Esophagus muscularis mucosa (tissue), 4 donors: ENCODE data around the gene TRERF1. TPM values are rescaled to one million over a fixed set of nuclear protein-coding genes. Genes with fewer than 3 reads are reported as not detected.

ENCODE experiments used
- DNase-seq: peaks from one replicate; pipeline ENCODE4 v3.0.0-alpha.2; 2017; ENCODE audit errors: extremely low spot score
- H3K27ac ChIP-seq, 4 donors: fragments of 200-600 bp; sonication (generic); replicated peaks in 1 of 4; 1 replicate in 3 of 4; 2 replicates in 1 of 4; pipeline ENCODE4 v1.5.1; 2016 to 2019; ENCODE audit warnings: mild to moderate bottlenecking in 1 of 4
- H3K27me3 ChIP-seq, 4 donors: fragments of 200-600 bp; sonication (generic); one replicate each; pipeline versions ENCODE4 v1.5.1 to v1.6.0; 2016 to 2019
- H3K36me3 ChIP-seq, 4 donors: fragments of 200-600 bp; sonication (generic); one replicate each; pipeline ENCODE4 v1.5.1; 2016 to 2019
- H3K4me1 ChIP-seq, 4 donors: fragments of 200-600 bp; sonication (generic); one replicate each; pipeline ENCODE4 v1.5.1; 2016 to 2019
- H3K4me3 ChIP-seq, 4 donors: fragments of 200-600 bp; sonication (generic); 1 replicate in 2 of 4; 2 replicates in 2 of 4; pipeline ENCODE4 v1.5.1; 2016 to 2019; ENCODE audit warnings: mild to moderate bottlenecking in 4 of 4, moderate library complexity in 1 of 4
- H3K9me3 ChIP-seq, 4 donors: fragments of 200-600 bp; sonication (generic); 1 replicate in 3 of 4; 2 replicates in 1 of 4; pipeline ENCODE4 v1.5.1; 2016 to 2019
- CTCF ChIP-seq, 3 experiments: fragments of 200-600 bp in 2 of 3; fragments of 450-650 bp in 1 of 3; sonication (generic) in 2 of 3; IDR thresholded peaks; one replicate each; pipeline ENCODE4 v1.5.1; 2017 to 2019; ENCODE audit warnings: antibody characterized with exemption in 3 of 3, mild to moderate bottlenecking in 2 of 3, moderate library complexity in 1 of 3
- EP300 ChIP-seq: sonication (generic); formaldehyde crosslinking; IDR thresholded peaks from one replicate; pipeline ENCODE4 v1.6.1; 2017; ENCODE audit warnings: antibody characterized with exemption
- POLR2A ChIP-seq: fragments of 450-650 bp; IDR thresholded peaks from one replicate; pipeline ENCODE4 v1.6.1; 2017; ENCODE audit warnings: antibody characterized with exemption, moderate library complexity, mild to moderate bottlenecking, low read depth
- POLR2AphosphoS5 ChIP-seq, 2 donors: sonication (generic); formaldehyde crosslinking; IDR thresholded peaks; one replicate each; pipeline ENCODE4 v1.6.1; 2017; ENCODE audit warnings: antibody characterized with exemption in 2 of 2
- WGBS: methylation state at CpG from one replicate; pipeline ENCODE4 v1.1.5; 2018; 5-methylcytosine and 5-hydroxymethylcytosine counted together
- intact Hi-C: fragments of 100-400 bp; cut with DNase I; formaldehyde crosslinking; loops from one replicate; pipeline ENCODE4 v1.15.1; 2023
- total RNA-seq, 4 donors: library from RNA; depleted of rRNA; stranded (reverse); fragments of >200 nt; gene quantifications; one replicate each; pipeline versions ENCODE4 v1.1.0 to v1.2.1, GENCODE V29; 2016

The TRERF1 gene
- total RNA-seq, 4 donors from 2014 or later: 4.6 to 8.6 (median 6.4) TPM

- H3K27me3 ChIP-seq: no peaks in the 10 kb centered on the region
- H3K4me3 ChIP-seq: no peak overlapping the region
- no peak for TF ChIP-seq EP300
- TF ChIP-seq POLR2A: no peak
- TF ChIP-seq POLR2AphosphoS5 (IDR thresholded peaks at IDR 0.05): no peak
- no peak for TF ChIP-seq CTCF (IDR thresholded peaks at IDR 0.05)
- no peak overlapping the region for H3K27ac ChIP-seq
- H3K9me3 ChIP-seq: no peaks in the 10 kb centered on the region
- no peaks in the 10 kb centered on the region for H3K36me3 ChIP-seq
- intact Hi-C loops: no loop called here
- WGBS: 78% methylated on average over 4 of the region's 4 CpGs
- no peak for DNase-seq
- H3K4me1 ChIP-seq: no peaks in the 10 kb centered on the region
Measured at GRCh38 chr6:42387336-42387735, 64.4 kb downstream of the TRERF1 start.

- H3K9me3 ChIP-seq: no peaks in the 10 kb centered on the region
- H3K4me1 ChIP-seq: peaks cover 0 to under 1% (median 0%) of the 10 kb centered on the region in 4 donors
- H3K27me3 ChIP-seq: no peaks in the 10 kb centered on the region
- intact Hi-C loops: no loop called here
- H3K27ac ChIP-seq: no peak overlapping the region
- no peak overlapping the region for H3K4me3 ChIP-seq
- no peaks in the 10 kb centered on the region for H3K36me3 ChIP-seq
- TF ChIP-seq CTCF (IDR thresholded peaks at IDR 0.05) (no peak), POLR2AphosphoS5 (IDR thresholded peaks at IDR 0.05) (no peak), POLR2A (no peak)
- DNase-seq: no peak
- 93% methylated on average over 5 of the region's 5 CpGs for WGBS
Measured at GRCh38 chr6:42385339-42385738, 66.4 kb downstream of the TRERF1 start.

GRCh38 chr6:42383421-42384205 is 68.1 kb downstream of the TRERF1 start:
- no peak overlapping the region for H3K27ac ChIP-seq
- 85% methylated on average over 6 of the region's 6 CpGs for WGBS
- no peak overlapping the region for H3K4me3 ChIP-seq
- TF ChIP-seq POLR2AphosphoS5 (IDR thresholded peaks at IDR 0.05) (no peak), CTCF (IDR thresholded peaks at IDR 0.05) (no peak), EP300 (no peak), POLR2A (no peak)
- intact Hi-C loops: no loop called here
- H3K36me3 ChIP-seq: no peaks in the 10 kb centered on the region
- DNase-seq: no peak
- H3K9me3 ChIP-seq: no peaks in the 10 kb centered on the region
- H3K27me3 ChIP-seq: no peaks in the 10 kb centered on the region
- H3K4me1 ChIP-seq: peaks cover 0 to 4% (median 0%) of the 10 kb centered on the region in 4 donors

GRCh38 chr6:42381850-42382249 is 69.9 kb downstream of the TRERF1 start:
- H3K4me1 ChIP-seq: peaks cover 0 to 4% (median 0%) of the 10 kb centered on the region in 4 donors
- H3K9me3 ChIP-seq: no peaks in the 10 kb centered on the region
- H3K27me3 ChIP-seq: no peaks in the 10 kb centered on the region
- WGBS: 94% methylated on average over 3 of the region's 3 CpGs
- intact Hi-C loops: no loop called here
- no peak overlapping the region for H3K4me3 ChIP-seq
- no peak for TF ChIP-seq POLR2AphosphoS5 (IDR thresholded peaks at IDR 0.05)
- no peak for TF ChIP-seq EP300
- TF ChIP-seq POLR2A: no peak
- no peak for TF ChIP-seq CTCF (IDR thresholded peaks at IDR 0.05)
- H3K36me3 ChIP-seq: no peaks in the 10 kb centered on the region
- DNase-seq: no peak
- H3K27ac ChIP-seq: no peak overlapping the region
